Embryonic facial prominence (tissue), 1 donor: ENCODE data around the gene UBQLNL.

Experiments used
- DNase-seq: peaks from one replicate; pipeline ENCODE4 v3.0.0-alpha.2; 2016; ENCODE audit errors: extremely low spot score

The UBQLNL gene, protein sequence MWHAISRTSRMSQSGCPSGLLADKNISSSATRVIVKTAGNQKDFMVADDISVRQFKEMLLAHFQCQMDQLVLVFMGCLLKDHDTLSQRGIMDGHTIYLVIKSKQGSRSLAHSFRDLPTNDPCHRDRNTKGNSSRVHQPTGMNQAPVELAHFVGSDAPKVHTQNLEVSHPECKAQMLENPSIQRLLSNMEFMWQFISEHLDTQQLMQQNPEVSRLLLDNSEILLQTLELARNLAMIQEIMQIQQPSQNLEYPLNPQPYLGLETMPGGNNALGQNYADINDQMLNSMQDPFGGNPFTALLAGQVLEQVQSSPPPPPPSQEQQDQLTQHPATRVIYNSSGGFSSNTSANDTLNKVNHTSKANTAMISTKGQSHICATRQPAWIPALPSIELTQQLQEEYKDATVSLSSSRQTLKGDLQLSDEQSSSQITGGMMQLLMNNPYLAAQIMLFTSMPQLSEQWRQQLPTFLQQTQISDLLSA

DNA sequence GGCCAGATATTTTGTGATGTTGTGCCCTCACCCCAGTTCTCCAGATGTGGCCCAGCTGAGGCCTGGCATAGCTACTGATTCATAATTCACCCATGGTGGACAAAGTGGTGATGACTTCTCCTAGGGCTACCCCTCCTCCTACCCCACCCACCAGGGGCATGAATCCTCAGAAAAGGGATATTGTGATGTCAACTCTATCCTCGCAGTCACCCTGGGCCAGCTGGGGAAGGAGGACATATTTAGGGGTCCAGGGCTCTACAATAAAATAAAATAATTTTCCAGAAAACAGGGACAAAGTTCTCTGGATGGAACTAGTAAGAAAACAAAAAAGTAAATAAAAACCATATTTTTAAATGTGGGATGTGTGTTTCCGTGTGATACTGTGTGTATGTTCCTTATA, at the start of gene UBQLNL:
TSS of gene UBQLNL (minus strand) at position 101 of the 400 bp plus-strand sequence. CDS start 258 bp downstream, outside the sequence.
- no peak for DNase-seq

DNA sequence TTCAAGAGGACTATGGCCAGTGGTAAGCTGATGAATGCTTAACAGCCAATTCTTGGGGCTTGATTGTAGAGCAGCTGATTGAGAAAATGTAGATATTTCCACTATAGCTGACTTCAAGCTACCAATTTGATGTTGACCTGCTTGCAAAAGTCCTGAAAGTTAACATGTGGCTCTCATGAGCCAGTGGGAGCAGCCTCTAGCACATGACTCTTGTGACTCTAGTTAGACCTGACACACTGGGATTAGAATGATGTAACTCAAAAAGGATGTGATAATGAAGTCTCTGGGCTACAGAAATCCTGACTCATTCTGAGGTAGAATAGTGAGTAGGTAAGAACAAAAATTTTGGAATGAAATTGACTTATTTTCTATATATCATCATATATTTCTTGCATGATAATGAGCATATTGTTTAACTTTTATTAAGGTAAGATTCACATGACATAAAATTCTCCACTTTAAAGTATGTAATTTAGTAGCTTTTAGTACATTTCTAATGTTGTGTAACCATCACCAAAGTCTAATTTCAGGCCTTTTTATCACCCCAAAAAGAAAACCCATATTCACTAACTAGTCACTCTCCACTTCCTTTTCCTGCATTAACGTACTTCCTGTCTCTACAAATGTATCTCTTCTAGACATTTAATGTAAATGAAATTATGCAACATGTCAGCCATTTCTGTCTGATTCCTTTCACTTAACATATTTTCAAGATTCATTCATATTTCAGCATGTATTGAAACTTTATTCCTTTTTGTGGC, 47.9 kb upstream of the UBQLNL start:
- DNase-seq, result no peak

DNA sequence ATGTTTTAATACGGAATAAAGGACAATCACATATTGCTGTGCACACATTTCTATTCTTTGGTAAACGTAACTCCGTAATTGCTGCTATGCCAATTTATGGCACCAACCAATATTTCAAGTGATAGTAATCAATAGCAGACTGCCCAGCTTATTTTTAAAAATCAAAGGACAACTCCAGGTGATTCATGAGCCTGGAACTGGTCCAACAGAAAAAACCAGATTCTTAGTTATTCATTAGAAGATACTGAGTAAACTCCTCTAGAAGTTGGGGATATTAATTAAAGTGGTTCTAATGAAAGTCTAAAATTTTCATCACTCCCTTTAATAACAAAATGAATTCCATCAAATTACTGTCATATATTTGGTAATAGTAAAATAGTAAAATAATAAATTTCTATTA, 41.3 kb upstream of the UBQLNL start:
- no peak for DNase-seq

DNA sequence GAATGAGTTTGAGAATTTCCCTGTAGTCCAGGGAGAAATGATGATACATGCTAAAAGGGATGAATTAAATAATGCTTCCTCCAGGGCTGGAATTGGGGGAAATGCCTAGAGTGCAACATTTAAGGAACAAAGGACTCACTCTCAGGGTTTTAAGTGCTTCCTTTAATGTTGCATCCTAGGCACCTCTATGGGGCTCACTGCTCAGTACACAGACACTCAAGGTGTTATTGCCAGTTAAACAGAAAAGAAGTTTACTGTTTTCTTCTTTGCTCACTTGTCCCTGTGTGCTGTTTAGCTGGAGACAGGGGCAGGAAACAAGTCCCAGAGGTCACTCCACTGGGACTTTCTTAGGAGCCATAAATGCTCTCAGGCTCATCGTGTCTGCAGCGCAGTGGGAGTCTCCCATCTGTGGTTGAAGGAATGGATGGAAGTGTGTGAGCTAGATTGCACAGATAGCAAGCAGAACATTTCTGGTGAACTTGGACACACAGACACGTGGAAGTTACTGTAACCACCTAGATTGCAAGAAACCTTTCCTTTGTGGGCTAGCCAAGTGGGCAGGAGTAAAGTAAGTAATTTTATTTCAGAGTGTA, 40.2 kb upstream of the UBQLNL start:
- no peak for DNase-seq

DNA sequence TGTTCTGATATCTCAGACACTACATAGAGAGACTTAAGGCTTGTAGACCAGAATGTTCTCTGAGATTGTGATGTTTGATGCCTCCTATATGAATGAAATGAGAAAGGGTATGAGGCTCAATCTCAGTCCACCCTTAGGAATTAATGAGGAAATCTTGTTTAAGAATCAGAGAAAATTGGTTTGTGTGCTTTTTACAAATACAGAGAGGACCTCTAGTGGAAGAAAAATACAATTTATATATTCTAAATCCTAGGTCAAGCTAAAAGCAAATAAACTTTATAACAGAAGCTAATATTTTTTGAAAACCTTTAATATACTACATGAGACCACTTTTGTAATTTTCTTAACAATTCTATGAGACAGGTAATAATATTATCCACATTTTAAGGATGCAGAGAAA, 36.8 kb upstream of the UBQLNL start:
- no peak for DNase-seq

DNA sequence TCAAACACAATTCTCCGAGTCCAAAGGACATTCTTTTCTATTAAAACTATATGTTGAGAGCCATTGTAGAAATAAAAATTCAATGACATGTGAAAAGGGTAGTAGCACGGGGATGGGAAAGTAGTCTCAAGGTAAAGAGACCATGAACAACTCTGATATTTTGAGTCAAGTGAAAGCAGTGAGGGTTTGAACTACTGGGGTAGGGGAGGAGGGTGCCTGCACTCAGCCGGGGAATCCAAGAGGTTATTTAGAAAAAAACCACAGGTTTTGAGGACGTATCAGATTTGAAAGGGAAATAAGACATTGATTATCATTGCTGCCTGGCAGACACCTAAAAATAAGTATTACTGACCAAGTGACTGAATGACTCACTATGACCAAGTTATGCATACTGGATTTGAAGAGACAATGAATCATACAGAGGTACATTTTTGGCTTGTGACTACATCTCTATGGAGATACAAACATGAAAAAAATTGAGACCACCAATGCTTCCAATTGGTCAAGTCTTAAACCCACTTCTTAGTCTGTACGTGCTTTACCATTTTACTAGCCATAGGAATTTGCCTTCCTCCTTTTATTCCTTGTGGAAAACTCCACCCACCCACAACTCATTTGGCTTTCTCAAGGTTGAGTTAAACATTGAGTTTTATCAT, 34.1 kb upstream of the UBQLNL start:
- DNase-seq, result no peak

DNA sequence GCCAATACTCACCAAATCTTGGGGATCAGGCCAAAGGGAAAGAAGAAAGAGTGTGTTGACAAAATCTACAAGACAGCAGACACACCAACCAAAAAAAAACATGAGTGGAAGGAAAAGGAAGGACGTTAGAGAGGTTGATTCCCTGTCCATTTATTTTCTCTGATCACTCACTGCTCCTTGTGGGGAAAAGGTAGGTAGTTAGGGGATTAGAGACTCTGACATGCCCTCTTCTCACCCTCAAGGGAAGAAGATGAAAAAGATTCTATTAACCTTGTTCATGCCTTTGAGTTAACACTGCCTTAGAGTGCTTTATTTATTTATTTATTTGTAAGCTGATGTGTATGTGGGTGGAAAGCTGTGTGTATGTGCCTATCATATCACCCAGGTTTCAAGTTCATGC, 31.9 kb upstream of the UBQLNL start, which contains the start of gene OR52H1:
TSS of gene OR52H1 (minus strand) at position 101 of the 400 bp plus-strand sequence. CDS start 3,035 bp downstream, outside the sequence.
- DNase-seq, result no peak

DNA sequence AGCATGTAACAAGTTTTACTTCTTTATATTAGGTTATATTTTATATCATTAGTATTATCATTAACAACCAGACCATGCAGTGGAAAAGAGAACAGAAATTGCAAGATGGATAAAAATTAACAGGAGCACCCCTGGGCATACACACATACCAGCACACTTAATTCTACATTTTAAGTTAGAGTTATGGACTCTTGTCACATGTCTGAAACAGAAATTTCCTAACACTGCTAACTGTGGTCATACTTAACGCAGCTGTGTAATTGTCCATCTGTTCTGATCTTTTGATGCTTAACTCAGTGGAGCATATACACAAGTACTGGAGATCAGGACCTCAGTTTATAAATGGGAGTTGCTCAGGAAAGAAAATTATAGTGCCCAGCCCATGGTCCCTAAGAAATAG, 31.5 kb upstream of the UBQLNL start:
- no peak for DNase-seq

DNA sequence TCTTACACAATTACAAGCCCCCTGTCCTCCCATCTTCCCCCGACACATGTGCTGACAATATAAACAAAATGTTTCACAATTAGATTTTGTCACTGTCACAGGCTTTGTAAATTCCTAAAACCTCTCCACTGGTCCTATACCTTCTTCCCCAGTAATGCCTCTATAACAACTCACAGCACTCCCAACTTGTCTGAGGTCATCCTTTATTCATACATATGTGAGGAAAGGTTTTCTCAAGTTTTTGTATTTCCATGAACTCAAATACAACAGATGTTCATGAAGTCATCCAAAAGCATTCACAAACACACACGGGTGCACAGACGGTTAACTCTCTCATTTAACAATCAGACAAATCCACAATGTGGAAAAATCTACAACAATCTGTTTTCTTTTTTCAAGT, 30.0 kb upstream of the UBQLNL start:
- no peak for DNase-seq

DNA sequence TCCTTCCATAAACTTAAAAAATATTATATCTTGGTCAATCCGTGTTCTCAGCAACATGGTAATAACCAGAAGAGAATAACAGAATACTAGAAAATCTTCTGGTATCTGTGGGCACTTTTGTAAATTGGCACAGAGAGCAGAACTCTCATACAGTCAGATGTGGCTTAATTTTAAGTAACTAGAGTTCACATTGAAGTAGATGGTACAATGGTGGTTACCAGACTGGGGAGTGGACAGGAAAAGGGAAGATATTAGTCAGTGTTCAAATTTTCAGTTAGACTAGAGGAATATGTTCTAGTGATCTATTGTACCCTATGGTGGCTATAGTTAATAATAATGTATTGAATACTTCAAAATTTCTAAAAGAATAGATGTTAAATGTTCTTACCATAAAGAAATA, 24.9 kb upstream of the UBQLNL start:
- no peak for DNase-seq

DNA sequence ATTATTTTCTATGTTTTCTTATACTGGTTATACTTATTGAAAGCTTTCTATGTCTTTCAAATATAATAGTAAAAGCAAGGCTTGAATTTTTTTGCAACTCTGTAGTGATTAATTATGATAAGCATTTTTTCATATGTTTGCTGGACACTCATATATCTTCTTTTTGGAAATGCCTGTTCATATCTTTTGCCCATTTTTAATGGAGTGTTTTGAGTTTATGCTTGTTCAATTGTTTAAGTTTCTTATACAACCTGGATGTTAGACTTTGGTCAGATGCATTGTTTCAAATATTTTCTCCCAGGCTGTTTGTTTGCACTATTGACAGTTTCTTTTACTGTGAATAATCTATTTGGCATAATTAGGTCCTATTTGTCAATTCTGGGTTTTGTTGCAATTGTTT, 20.0 kb upstream of the UBQLNL start:
- DNase-seq, result no peak

DNA sequence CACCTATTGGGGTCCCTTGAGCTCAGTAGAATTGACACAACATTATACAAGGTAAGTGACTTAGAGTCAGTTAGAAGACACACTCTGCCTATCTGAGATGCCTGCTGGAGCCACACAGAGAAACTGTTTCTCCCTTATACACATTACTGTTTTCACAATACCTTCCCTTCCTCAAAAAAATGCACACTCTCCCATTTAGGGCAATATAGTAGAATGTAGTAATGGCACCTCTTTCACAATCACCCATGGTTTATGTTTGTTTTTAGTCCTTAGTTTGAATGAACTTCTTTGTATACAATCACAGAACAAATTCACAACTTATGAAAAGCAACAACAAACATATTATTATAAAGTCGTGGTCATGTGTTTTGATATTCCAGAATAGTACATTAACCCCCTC, 17.5 kb upstream of the UBQLNL start:
- no peak for DNase-seq

DNA sequence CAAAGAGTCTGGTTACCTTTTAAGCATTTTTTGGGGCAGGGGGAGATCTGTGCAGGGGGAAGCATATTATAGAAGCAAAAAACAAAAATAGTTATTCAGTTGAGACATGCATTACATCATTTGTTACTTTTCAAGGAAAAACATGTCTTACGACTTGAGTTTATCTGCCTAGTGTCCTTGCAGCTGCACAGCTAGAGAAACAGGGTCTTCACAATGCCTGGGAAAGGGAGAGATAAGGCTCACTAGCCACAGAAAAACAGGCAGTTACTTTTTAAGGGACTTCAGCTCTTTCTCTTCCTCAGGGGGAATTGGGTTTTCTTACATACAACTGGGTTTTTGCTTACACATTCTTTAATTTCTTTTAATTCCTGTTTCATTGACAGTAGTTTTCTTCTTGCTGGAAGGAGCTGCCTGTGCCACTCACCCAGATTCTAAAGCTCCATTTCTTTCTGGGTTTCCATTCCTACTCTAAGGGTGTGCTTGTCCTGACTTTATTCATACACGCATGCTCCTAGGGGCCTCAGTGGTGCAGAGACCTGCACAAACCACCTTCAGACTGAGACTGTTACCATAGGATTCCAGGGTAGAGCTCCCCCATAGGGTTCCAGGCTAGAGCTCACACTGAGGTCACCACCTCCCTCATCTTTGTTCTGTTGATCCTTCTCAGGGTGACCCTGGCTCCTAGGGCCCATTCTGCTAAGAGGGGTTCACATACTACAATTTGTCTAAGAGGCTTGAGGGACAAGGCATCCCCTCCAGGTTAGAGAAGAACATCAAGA, 14.7 kb upstream of the UBQLNL start:
- DNase-seq, result no peak

DNA sequence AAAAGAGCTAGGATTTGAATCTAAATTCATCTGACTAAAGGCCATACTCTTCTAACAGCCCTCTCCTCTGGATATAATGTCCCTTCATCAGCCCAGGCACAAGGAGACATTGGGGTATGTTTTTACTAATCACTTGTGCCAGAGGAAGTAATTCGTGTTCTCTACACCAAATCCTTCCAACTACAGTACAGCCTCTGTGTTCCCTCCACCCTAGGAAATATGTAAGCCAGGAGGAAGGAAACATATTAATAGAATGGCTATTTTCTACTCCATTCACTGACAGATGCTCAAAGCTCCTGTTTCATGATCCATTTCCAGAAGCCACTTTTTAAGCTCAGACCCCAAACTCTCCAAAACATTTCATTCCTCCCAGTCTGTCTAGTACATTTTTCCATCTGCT, 12.0 kb upstream of the UBQLNL start:
- DNase-seq, result no peak

DNA sequence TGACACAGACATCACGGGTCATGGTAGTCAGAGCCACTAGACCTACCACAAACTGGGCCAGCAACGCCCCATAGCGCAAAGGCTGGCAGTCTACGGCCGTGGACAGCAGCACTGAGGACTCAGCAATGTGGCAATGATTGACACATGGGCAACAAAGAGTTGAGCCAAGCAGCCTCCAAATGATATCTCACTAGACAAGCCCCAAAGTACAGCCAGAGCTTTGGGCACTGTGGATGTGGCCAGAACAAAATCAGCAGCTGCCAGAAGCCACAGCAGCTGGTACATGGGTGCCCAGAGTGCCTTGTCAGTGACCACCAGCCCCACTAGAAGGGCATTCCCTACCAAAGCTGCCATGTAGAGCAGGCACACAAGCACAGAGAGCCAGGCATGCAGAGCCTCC, 11.2 kb upstream of the UBQLNL start:
- DNase-seq, result no peak

DNA sequence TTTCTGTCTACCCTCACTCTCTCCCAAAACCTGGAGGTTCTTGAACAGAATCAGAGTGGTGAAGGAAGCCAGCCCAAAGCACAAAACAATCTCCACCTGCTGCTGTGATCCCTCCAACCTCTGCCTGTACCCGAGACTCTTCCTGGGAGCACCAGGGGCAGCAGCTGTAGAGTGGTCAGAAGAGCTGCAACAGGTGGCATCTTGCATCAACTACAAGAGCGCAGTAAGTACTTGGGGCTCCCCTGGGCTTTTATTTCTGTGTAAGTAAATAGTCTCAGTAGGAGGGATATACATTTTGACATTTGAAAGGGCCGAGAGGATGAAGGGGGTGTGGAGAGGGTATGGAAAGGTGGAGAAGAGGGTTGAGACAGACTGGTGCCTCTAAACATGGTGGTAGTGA, 8.3 kb upstream of the UBQLNL start:
- DNase-seq, result no peak

DNA sequence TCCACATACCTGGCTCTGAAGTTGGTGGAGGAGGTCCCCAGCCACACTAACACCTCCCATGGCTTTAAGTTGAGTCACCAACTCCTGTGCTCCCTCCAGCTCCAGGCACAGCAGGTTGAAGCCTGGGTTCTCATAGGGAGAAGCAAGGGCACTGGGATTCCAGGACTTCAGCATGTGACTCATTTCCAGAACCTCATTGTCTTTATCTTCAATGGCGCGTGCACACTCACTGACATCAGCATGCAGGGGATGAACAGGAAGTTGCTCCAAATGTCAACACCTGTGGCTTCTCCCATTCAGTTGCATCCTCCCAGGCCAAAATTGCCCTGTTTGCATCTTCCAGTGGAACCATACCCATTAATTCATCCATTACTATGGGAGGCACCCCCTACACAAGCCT, 5.8 kb upstream of the UBQLNL start:
- DNase-seq, result no peak

DNA sequence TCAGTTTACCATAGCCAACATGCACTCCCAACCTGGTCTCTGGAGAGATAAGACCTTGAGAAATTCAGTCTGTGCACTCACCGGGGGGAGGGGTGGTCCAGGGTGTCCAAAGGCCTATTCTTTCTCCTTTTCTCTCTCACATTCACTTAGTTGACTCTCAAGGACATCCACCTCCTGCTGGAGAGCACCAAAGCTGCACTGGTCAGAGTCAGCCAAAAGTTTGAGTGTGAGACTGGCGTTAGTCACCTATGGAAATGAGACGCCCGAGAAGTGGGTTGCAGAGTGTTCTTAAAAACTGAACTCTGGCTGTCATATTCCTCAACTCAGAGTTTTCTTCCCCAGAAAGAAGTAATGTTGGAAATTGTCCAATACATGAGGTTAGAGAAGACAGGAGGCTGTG, 5.0 kb upstream of the UBQLNL start:
- DNase-seq, result no peak

DNA sequence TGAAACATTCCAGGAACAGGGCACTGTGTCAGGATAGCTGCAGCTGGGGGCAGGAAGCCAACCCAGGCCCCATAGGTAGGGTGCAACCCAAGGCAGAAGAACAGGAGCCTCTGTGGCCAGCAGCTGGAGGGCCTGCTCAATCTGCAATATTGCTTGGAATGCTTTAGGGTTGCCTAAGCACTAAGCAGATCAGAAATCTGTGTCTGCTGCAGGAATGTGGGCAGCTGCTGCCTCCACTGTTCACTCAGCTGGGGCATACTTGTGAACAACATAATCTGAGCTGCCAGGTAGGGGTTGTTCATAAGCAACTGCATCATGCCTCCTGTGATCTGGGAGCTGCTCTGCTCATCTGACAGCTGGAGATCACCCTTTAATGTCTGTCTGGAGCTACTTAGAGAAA, 1.7 kb downstream of the UBQLNL start:
- no peak for DNase-seq

DNA sequence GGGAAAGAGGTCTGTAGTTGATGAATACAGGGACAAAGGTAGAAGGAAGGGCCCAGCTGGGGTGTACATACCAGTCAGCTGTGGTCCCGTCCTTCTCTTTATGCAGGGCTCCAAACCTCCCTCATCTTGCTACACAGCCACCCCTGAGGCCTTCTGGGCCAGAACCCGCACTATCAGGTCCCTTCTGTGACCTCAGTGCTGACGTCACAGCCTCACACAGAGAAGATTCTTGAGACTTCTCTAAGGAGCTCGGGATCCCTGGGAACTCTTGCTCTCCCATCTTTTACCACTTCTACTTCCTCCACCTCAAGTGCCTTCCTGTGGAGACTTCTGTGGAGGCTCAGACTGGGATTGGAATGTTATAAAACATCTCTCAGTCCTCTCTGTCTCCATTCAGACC, 6.7 kb downstream of the UBQLNL start, which contains the start of gene UBQLN3:
TSS of gene UBQLN3 (minus strand) at position 155 of the 400 bp plus-strand sequence. CDS start 399 bp downstream, outside the sequence.
- DNase-seq, result no peak

DNA sequence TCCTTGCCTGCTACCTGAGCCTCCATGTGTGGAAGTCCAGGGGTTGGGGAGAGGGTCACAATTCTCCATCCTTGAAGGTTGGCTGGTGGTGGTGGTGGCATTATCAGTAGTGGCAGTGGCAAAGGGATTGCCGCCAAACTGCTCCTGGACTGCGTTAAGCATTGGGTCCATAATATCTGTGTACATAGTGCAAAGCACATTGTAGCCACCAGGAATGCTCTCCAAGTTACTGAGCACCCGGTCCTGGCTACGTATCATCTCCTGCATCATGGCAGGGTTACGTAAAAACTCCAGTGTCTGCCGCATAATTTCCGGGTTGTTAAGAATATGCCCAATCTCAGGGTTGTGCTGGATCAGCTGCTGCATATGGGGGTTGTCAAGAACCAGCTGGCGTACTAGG, 7.9 kb downstream of the UBQLNL start:
- DNase-seq, result no peak
